ENCODE results near the gene PHLDA2.
A peak's percentile ranks its signal among the peaks of the same experiment; 100 is the strongest.

PHLDA2 gene

GRCh38 chr11:2929950-2930703, 907 bp upstream of the PHLDA2 start:
- peak overlapping the region; percentile 62 for H3K4me3 ChIP-seq (ENCODE audit: low read depth, low read length)
- DNase-seq (ENCODE audit: low read depth), result no peak
- in situ Hi-C loops (cut with HindIII; ENCODE audit: low sequenced_read_pairs), result no loop called here
- no peak for TF ChIP-seq CTCF (IDR thresholded peaks at IDR 0.05; ENCODE audit: low read depth, low read length, missing control alignments)

GRCh38 chr11:2929531-2929949, 320 bp upstream of the PHLDA2 start:
- DNase-seq (ENCODE audit: low read depth), result no peak
- no peak for TF ChIP-seq CTCF (IDR thresholded peaks at IDR 0.05; ENCODE audit: low read depth, low read length, missing control alignments)
- in situ Hi-C loops (cut with HindIII; ENCODE audit: low sequenced_read_pairs), result no loop called here

GRCh38 chr11:2927851-2928604, 1.2 kb downstream of the PHLDA2 start:
- DNase-seq (ENCODE audit: low read depth), result no peak

More at GRCh38 chr11:2929531-2929949, 320 bp upstream of the PHLDA2 start:
- H3K4me3 ChIP-seq (ENCODE audit: low read depth, low read length), result peak overlapping the region; percentile 62

GRCh38 chr11:2927121-2927800, 2.0 kb downstream of the PHLDA2 start:
- DNase-seq (ENCODE audit: low read depth), result no peak
- no peak for TF ChIP-seq CTCF (IDR thresholded peaks at IDR 0.05; ENCODE audit: low read depth, low read length, missing control alignments)
- in situ Hi-C loops (cut with HindIII; ENCODE audit: low sequenced_read_pairs), result no loop called here
- peak overlapping the region; percentile 62 for H3K4me3 ChIP-seq (ENCODE audit: low read depth, low read length)

More at GRCh38 chr11:2927851-2928604, 1.2 kb downstream of the PHLDA2 start:
- no peak for TF ChIP-seq CTCF (IDR thresholded peaks at IDR 0.05; ENCODE audit: low read depth, low read length, missing control alignments)
- H3K4me3 ChIP-seq (ENCODE audit: low read depth, low read length), result peak overlapping the region; percentile 62
- in situ Hi-C loops (cut with HindIII; ENCODE audit: low sequenced_read_pairs), result no loop called here

GRCh38 chr11:2926611-2927051, 2.6 kb downstream of the PHLDA2 start:
- in situ Hi-C loops (cut with HindIII; ENCODE audit: low sequenced_read_pairs), result no loop called here
- no peak overlapping the region for H3K4me3 ChIP-seq (ENCODE audit: low read depth, low read length)
- no peak for TF ChIP-seq CTCF (IDR thresholded peaks at IDR 0.05; ENCODE audit: low read depth, low read length, missing control alignments)
- DNase-seq (ENCODE audit: low read depth), result no peak

Data from astrocyte of the cerebellum (primary cell).